ENCODE data around the gene CEP170B.
"Not testable (repeated sequence)": the region's sequence is repeated elsewhere in the genome, so short reads cannot be mapped to it uniquely, and the experiment has no call there.

The CEP170B gene

GRCh38 chr14:104919152-104919992 lies 54.3 kb downstream of the CEP170B start:
- not testable (repeated sequence) for DNase-seq

- DNase-seq = no peak
Observed at GRCh38 chr14:104919993-104920315, 54.9 kb downstream of the CEP170B start.

DNA sequence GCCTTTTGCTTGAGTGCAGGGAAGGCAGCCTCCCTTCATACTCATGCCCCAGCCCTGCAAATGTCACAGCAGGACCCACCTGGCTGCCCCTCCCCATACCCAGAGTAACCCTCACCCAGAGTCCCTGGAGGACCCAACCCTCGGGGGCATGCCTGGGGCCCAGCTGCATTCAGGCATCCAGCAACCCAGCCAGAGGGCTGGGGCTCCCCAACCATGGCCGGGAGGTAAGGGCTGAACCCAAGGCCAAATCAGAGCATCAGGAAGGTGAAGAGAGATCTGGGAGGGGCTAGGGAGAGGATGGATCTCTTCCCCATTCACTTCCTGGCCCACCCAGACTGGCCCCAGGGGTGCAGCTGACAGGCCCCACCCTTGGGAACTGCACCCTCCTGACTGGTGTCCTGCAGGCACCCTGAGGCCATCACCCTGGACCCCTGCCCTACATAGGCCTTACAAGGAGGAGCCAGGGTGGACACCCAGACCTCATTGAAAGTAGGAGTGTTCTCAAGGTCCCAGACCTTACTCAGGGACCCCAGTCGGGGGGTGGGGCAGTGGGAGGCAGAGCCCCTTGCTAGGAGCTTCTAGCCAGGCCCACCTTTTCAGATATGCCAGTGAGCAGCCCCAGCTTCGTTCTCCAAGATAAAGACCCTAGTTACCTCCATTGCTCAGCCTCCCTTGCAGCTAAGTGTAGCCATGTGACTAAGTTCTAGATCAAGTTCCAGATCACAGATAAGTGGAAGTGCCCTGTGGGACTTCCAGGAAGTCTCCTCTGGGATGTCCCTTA lies 58.8 kb downstream of the CEP170B start:
- no peak for DNase-seq

DNA sequence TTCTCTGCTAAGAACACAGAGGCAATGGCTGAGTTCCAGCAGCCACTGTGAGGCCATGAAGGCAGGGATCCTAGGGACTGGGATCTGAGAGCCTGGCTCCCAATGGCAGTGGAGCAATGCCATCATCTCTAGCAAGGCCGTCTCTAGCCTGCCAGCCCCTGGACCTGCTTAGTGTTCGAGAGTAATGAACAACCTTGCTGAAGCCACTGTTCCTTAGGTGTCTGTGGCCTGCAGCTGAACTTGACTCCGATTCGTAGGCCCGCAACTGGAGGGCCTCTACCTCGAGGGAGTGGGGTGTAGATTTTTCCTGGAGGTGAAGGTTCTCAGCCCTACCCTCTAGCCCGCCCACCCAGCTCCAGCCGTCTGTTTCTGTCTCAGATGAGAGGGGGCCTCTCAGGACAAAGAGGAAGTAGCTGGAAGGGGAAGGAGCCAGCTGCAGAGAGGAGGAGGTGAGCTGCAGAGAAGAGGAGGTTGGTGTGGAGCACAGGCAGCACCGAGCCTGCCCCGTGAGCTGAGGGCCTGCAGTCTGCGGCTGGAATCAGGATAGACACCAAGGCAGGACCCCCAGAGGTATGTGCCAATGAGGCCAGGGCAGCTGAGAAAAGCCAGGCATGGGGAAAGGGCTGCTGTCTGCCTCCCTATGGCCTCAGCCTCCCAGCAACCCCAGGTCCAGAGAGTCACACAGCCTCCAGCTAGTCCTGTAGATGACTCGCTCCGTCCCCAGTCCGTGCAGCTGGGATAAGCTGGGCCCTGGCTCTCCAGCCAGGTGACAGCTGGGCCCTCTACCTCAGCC lies 59.5 kb downstream of the CEP170B start, which contains the start of gene PLD4:
TSS of gene PLD4 (plus strand) at position 459 of the 793 bp plus-strand sequence. CDS start 2,262 bp downstream, outside the sequence.
- peak; percentile 73 for DNase-seq

DNA sequence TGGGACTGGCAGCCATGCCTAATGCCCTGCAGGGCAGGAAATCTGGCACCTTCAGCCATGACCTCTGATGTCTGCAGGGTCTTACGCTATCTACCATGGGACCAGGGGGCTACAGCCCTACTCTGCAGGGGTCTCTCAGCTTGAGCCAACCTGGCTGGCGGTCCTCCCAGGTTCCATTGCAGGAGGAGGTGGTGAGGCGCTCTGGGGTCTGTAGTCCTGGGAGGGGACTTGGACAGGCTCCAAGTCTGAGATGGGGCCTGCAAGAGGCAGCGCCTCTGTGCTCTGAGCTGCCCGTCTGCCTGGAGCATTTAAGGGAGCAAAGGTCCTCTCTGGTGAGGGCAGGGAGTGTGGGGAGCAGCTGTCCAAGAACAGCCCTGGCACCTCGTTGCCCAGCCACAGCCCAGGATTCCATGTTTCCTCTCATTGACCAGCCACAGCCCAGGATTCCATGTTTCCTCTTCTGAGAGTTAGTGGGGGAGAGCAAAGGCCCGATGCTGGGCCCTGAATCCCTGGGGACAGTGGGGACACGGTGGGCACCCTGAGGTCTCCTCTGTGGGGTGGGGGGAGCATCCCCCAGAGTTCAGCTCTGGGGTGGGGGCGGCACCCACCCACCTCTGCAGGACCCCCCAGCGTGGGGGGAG lies 60.3 kb downstream of the CEP170B start:
- DNase-seq = no peak

- no peak for DNase-seq
Observed at GRCh38 chr14:104925855-104926609, 61.0 kb downstream of the CEP170B start.

GRCh38 chr14:104926619-104927431 lies 61.8 kb downstream of the CEP170B start:
- DNase-seq = peak; percentile 60

- DNase-seq = no peak
Observed at GRCh38 chr14:104927432-104927816, 62.4 kb downstream of the CEP170B start.

DNA sequence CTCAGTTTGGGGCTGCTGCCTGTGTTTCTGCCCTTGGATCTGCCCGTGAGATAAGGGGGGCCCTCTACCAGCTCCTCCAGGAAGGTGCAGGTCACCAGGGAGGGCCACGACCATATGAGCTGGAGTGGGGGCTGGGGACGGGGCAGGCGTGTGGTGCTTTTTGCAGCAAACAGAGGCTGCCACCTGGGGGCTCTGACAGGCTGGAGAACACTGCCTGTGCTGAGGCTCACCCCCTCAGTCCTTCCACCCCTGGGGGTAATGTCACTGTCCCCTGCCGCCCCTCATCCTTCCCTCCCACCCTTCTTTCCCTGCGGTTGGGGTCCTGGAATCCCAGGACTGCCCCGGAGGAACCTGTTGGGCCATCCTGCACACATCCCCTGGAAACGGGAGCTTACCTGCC lies 62.8 kb downstream of the CEP170B start:
- DNase-seq = no peak

- no peak for DNase-seq
Observed at GRCh38 chr14:104928391-104929133, 63.5 kb downstream of the CEP170B start.

DNA sequence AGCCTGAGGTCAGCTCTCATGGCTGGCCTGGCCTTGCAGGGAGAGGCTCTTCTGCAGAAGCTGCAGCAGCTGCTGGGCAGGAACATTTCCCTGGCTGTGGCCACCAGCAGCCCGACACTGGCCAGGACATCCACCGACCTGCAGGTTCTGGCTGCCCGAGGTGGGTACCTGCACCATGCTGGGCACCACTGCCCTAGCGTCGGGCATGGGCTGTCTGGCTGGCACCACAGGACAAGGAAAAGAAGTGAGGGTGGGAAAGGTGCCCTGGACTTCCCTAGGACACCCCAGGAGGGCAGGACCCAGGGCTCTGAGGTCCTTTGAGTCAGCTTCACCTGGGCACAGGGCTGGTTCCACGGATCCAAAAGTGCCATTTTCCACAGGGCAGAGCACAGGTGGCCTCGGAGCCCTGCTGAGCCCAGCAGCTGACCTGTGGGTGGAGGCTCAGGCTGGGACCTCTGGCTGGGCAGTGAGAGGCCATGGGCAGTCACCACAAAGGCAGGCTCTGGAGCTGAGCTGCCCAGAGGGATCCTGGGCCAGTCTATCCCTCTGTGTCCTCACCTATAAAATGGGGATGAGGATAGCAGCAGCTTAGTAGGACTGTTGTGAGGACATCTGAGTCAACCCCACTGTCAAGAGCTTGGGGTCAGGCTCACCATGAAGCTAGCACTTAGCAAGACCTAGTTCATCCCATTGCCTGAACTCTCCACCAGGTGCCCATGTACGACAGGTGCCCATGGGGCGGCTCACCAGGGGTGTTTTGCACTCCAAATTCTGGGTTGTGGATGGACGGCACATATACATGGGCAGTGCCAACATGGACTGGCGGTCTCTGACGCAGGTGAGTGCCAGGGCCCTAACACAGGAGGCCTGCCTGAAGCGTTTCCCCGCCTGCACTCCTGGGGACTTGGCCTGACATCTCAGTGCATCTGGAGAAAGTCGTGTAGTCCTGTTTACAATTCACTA lies 64.5 kb downstream of the CEP170B start:
- DNase-seq = no peak

DNA sequence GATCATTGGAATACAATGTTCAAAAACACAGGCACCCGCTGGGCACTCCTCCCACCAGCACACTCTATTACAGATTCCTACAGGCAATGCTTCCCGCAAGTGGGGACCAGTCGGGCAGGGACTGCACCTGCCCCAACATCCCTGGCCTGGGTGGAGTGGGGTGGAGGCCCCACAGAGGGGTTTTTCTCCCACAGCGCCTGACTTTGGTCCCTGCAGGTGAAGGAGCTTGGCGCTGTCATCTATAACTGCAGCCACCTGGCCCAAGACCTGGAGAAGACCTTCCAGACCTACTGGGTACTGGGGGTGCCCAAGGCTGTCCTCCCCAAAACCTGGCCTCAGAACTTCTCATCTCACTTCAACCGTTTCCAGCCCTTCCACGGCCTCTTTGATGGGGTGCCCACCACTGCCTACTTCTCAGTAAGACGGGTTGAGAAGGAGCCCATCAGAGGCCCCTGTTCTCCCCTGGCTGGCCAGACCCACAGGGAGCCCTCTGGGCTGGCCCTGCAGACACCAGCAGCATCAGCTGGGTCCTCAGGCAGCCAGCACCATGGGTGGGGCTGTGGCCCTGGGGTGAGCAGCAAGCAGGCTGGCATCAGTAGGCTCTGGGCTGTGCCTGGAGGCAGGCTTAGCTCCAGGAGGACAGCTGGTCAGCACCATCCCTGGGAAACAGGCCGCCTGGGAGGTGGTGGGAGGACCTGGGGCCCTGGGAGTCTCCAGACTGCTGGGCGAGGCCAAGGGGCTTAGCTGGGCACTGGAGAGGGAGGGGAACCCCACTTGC lies 65.6 kb downstream of the CEP170B start:
- DNase-seq = no peak

GRCh38 chr14:104931304-104931770 lies 66.3 kb downstream of the CEP170B start:
- no peak for DNase-seq

GRCh38 chr14:104931771-104932675 lies 67.0 kb downstream of the CEP170B start:
- DNase-seq = no peak

DNA sequence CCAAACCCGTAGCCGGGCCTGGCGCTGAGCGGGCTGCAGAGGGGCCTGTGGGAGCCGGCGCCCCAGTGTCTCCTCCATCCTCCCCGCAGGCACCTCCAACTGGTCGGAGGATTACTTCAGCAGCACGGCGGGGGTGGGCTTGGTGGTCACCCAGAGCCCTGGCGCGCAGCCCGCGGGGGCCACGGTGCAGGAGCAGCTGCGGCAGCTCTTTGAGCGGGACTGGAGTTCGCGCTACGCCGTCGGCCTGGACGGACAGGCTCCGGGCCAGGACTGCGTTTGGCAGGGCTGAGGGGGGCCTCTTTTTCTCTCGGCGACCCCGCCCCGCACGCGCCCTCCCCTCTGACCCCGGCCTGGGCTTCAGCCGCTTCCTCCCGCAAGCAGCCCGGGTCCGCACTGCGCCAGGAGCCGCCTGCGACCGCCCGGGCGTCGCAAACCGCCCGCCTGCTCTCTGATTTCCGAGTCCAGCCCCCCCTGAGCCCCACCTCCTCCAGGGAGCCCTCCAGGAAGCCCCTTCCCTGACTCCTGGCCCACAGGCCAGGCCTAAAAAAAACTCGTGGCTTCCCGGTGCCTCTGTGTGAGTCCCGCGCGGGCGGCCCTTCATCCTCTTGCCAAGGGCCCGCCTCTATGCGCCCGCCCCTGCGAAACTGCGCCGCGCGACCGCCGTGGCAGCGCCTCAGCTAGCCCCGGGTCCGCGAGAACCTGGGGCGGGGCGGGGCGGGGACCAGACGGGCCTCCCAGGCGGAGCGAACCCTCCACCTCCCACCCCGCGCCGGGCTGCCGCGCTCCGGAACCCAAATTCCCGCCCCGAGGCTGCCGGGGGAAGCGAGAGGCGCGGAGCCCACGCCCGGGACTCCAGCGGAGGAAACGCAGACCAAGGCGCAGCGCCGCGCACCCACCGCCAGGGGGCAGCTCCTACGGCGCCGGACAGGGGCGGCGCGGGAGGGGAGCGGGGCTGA lies 67.9 kb downstream of the CEP170B start:
- peak; percentile 64 for DNase-seq

All from GDM1 (cell line).